Measurements from ENCODE around the gene KRT83. TPM values are rescaled to one million over a fixed set of nuclear protein-coding genes. Genes with fewer than 3 reads are reported as not detected.
"Not testable (repeated sequence)": the region's sequence is repeated elsewhere in the genome, so short reads cannot be mapped to it uniquely, and the experiment has no call there.

The KRT83 gene
- polyA plus RNA-seq, 1 donor: not detected

DNA sequence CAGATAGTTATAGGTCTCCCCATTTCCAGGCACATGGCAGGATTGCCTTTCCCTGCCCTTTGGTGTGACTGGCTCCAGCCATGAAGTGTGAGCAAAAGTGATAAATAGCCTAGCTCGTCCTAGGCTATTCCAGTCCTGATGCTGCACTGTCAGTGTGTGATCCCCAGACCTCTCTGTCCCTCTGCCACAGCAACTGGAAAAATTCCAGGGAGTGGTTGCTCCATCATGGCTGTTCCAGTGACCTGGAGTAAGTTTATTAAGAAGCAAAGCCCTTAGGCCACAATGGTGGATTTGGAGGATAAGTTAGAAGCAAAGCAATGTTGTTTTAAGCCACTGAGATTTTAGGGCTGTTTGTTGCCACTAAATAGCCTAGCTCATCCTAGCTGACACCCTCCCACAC is 9.8 kb upstream of the KRT83 start:
- no peak for DNase-seq

DNA sequence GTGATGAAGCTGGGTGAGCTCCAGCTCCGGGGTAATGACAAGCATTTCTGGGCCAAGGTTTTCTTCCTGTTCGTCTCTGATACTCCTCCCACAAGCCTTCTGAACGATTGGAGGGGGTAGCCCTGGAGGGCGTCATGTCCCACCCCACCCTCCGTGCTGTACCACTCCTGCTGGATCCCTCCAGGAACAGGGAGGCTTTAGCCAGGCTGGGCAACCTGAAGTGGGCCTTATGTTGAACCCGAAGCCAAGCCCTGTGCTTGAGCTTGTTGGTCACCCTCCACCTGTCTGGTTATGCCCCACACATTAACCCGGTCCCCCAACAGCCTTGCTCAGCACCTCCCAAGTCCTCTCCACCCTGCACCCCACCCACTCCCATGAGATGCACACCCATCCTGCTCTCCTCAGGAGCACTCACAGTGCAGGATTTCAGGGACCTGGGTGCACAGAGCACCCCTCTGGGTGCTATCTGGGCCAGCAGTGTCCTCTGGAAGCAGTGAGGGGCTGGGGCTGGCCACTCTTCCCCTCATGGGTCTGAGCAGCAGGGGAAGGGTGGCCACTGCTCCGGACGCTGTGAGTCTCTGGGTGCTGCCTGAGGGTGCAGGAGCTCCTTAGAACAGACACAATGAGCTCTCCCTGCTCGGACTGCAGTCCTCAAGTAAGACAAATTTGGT is 6.8 kb upstream of the KRT83 start:
- DNase-seq: no peak

DNA sequence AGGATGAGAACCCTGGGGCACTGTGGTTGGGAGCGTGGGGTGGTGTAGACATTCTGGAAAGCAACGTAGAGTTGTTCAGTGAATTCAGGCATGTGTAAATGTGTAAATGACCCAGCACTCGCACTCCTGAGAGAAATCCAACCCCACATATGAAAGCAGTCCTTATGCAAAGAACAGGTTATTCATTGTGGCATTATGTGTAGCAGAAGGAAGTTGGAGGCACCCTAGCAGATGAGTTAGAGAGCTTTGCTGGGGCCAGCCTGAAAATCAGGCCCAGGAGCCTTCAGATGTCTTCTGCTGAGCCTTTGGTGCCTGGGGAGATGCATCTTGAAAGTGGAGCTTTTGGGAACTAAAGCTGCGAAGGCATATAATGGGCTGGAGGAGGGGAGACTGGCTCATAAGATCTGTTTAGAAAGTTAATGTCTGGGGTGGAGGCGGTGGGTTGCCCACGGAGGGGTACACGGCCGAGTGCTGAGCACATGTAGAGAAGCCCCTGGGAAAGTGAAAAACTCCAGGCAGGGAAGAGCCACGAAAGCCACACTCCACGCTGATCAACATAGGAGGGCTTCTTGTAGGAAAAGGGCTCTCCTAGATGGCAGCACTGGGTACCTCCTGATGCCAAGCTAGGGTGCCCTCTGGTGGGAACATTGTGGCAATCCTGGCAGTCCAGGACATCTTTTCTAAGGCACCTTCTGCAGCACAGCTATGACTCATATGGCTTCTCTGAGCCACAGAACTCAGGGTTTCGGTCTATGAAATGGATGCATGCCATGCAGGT is 6.0 kb upstream of the KRT83 start:
- peak; percentile 30 for DNase-seq

DNA sequence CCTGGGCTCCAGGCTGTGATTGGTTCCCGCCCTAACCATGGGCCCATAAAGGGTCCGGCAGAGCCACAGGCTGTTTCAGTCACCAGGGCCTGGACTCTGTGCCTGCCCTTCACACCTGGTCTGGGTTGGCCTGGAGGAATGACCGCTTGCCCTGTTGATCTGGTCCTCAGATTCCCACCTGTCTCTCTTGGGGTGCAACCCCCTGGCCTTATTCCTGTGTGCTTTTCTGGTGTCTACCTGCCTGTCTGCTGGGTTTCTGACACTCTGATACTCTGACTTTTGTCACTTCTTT is 2.9 kb upstream of the KRT83 start:
- DNase-seq: no peak

DNA sequence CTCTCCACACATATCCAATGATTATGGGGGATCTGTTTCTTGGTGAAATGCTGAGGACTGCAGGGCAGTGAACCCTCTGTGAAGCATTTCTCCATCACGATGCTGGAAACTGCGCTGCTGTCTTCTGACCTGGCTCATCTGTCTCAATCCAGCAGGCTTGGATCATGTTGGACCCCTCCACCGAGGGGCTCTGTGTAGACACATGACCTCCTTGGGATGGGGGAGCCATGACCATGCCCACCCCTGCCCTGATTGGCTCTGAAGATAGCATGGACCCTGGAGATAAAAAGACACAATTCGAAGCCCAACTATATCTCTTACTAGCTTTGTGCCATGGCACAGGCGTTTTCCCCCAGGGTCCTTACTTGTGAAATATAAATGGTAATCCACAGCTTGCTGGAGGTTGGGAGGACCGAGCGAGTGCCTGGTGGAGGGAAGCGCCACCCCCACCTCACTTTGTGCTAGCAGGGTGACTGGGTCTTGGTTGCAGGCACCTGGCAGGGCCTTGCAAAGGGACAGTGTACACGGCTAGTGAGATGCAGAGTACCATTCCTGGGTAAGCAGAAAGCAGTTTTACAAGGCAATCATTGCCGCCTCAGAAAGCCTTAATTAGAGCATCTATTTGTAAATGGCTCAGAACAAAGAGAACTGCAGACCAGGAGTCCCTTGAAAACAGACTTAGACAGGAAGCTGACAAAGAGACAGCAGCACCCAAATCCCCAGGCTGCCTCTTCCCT is 2.4 kb upstream of the KRT83 start:
- DNase-seq: no peak

DNA sequence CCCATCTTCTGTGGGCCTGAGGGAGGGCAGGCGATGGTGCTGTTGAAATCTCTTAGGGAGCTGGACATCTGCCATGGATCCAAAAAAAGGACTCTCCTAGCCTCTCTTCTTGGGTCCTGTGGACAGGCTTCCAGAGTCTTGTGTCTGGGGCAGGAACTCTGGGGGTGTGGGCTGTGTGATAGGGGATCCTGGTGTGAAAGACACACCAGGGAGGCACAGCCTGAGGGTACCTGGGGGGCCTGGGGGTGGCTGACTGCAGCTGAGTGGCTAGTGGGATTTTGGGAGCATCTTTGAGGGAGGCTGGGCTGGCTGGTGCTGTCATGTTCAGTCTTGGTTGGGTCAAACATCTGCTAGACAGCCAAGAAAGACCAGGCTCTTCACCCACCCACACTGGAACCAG is 1.8 kb upstream of the KRT83 start:
- DNase-seq: no peak

DNA sequence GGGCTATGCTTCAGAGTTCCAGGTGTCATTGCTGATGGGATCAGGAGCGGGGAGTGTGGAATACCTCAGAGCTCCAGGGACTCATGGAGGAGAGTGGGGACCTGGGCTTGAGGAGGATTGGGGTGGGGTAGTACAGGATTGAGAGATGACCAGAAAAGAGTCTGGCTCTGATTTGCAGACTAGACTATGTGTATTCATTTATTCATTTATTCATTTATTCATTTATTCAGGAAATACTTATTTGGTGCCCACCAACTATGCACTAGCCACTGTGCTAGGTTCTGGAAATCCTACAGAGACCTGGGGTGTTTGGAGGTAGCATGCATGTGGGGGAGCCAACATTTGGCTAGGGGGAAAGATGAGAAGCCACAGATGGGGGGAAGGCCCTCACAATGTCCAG is 871 bp upstream of the KRT83 start:
- no peak for DNase-seq

DNA sequence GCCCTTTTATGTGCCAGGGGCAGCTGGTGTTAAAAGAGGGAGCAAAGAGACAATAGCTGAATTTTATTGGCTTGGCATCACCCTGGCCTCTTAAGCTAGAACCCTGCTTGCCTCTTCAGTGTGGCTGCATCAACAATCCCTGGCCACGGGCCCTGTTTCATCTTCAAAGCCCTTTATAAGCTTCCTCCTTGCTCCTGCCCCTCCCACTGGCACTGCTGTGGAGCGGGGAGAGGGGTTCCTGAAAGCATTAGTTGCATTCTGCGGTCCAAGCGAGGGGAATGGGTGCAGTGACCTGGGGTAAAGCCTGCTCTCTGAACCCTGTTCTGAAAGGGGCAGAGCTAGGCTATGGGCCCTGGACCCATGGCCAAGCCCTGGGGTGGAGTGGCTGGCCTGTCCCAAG is 220 bp upstream of the KRT83 start:
- no peak for DNase-seq

DNA sequence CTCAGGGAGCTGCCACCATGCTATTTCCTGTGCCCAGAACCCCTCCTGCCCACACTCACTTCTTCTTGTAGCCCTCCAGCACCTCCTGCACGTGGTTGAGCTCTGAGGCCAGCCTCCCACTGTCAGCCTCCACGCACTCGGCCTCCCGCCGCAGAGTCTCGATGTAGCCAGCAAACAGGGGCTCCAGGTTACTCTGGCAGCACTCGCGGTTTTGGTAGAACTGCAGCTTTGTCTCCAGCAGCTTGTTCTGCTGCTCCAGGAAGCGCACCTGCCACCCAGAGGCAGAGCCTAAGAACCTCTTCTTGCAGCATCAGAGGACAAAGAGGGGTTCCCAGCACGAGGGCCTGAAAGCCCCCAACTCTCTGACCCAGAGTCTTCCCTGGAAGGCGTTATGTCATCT is 2.1 kb downstream of the KRT83 start:
- no peak for DNase-seq

DNA sequence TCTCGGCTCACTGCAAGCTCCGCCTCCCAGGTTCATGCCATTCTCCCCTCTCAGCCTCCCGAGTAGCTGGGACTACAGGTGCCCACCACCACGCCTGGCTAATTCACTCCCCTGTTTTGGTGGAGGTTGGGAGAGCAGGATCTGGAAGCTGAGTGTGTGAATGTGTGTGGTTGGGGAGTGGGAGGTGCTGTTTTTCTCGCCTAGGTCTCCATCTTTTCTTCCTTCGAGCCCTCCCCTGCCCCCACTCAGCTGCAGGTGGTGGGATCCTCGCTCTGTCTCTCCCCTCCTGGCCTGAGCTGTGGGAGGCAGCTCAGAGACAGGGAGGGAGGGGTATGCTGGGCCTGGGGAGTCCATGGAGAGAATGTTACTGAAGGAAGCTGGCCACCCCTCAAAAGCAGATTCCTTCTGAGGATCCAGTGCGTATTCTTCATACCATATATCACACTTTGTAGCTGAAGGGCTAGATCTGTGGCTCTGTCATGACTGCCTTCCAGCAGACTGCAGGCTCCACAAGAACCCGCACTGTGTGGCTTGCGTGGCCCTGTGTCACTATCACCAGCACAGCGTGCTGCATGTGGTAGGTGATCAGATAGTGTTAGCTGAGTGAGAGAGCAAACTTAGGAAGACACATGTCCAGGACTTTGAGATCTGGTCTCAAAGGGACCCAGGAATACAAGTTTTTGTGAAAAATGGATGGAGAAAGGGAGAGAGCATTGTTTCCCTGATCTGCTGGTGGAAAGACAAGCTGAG is 2.8 kb downstream of the KRT83 start:
- no peak for DNase-seq

DNA sequence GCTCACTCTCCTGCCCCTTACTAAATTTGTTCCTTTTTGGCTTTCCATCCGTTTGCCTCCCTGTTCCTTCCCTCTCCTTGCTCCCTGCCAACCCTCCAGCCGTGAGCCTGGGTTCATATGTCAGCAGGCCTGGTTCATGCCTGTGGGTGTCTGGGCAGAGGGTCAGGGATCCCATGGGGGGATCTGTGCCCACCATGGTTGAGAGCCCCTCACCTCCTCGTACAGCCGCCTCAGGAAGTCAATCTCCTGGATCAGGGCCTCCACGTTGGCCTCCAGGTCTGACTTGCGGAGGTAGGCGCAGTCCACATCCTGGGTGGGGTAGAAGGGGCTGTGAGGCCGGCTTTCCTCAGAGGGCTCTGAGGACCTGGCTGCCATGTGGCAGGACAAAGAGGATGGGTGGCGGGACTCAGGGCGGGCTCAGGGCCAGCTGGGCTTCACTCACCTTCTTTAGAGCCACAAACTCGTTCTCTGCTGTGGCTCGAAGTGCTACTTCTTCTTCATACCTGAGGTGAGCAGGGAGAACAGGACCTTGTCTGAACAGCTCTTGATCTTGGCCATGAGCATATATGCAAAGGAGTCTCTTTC is 3.6 kb downstream of the KRT83 start:
- DNase-seq: no peak

DNA sequence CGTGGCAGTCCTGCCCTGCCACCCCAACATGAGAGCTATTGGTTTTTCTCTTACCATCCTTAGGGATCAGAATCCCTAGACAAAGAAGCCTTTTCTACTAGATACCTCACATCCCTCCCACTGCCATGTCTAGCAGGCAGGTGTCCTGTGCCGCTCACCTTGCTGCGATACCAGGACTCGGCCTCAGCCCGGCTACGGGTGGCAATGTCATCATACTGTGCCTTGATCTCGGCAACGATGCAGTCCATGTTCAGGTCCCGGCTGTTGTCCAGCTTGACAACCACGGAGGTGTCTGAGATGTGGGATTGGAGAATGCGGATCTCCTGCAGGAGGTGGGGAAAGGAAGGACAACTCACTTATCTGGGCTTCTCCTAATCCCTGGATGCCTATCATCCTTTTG is 4.5 kb downstream of the KRT83 start:
- DNase-seq: no peak

DNA sequence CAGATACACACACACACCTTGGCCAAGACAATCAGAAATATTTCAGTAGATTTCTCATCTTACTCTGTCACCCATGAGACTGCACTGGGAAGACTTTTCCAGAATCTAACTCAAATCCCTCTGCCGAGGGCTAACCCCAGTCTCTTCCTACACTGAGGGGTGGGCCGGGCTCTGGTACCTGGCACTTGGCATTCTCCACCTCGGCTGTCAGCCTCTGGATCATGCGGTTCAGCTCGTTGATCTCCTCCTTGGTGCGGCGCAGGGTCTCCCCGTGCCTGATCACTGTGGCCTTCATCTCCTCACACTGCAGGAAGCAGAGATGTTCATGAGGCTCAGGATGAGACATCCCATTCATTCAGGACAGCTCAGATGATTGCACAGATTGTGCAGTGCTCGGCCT is 4.9 kb downstream of the KRT83 start:
- no peak for DNase-seq

DNA sequence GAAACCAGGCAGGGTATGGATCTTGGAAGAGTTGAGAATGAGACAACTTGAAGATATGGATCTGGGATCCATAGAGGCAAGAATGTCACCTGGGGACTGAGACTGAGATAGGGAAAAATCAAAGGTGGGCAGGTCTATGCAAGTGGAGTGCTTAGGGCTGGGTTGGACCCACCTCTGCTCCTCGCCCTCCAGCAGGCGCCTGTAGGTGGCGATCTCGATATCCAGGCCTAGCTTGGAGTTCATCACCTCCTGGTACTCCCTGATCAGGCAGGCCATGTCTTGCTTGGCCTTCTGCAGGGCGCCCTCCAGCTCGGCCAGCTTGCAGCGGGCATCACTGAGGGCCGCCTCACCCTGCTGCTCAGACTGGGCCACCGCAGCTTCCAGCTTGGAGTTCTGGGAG is 5.5 kb downstream of the KRT83 start:
- DNase-seq: not testable (repeated sequence)

DNA sequence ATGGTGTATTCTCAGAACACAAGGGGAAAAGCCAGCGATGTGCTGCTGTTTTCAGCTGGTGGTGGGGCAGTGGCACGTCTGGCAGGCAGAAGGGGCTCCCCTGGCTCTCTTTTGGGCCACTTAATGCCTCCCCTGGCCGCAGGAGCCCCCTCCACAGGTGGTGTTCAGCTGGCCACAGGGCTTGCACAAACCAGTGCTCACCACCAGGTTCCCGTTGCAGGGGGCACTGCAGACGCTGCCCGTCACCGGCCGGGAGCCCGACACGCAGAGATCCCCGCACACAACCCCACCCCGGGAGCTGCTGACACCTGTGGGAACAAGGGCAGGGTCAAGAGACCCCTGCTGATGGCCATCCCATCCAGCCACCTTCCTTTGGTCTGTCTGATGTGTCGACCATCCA is 6.7 kb downstream of the KRT83 start:
- DNase-seq: no peak

DNA sequence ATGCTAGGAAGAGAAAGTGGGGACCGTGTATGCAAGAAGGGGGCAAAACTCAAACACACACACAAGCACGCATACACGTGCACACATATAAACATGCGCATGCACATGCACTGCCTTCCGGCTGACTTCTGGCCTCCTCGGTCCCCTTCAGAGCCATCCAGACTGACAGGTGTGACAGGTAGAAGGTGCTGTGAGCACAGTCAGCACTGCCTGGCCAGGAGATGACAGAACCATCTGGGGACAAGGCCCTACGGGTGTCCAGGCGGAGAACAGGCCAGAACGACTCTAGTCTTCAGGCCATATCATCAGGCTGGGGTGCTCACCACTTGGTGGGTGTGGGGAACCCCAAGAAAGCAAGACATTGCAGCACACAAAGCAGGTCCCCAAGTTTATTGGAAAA is 7.3 kb downstream of the KRT83 start:
- DNase-seq: no peak

DNA sequence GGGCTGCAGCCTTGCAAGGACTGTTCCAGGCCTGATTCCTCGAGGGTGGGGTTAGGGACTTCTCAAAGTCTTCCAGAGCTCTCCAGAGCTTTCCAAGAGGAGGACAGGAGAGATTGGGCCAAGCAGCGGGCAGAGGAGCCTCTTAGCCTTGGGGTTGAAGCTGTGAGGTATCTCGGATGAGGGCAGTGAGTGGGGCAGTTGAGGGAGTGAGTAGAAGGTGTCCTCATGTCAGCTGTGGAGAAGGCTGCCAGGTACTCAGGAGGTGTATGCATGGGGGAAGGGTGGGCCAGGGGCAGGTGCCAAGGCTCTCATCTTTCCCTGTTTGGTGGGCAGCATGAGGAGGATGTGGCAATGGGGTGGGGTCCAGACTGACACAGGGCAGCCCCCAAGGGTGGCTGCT is 7.7 kb downstream of the KRT83 start:
- no peak for DNase-seq

DNA sequence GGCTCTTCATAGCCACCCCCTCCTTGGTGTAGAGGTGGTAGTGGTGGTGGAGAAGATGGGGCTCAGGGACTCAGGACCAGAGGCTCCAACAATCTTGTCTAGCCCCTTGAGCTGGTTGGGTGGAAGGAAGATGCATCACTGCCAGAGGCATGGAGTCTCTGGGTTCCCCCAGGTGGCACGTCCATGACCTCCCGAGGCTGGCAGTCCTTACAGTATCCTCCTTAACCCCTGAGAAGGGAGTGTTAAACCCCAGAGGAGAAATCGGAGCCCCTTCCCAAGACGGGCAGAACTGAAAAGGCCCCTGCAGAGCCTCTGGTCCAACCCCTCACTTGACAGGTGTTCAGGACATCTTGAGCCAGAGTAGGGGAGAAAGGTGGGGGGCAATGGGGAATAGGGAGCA is 9.1 kb downstream of the KRT83 start:
- DNase-seq: no peak

DNA sequence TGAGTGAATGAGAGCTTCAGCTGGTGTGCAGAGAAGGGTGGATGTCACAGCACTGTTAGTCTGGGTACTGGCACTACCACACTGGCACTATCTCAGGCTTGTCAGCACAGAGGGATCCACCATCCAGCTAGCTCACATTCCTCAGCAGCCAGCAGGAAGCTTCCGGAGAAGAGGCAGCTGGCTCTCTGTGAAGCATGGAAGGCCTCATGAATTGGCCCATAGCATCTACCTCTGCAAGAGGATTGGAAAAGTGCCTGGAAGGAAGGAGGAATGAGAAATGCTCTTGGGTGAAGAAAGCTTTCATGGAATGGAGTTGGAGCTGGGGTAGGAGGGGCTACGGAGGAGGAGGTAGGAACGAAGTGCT is 9.9 kb downstream of the KRT83 start:
- no peak for DNase-seq

DNA sequence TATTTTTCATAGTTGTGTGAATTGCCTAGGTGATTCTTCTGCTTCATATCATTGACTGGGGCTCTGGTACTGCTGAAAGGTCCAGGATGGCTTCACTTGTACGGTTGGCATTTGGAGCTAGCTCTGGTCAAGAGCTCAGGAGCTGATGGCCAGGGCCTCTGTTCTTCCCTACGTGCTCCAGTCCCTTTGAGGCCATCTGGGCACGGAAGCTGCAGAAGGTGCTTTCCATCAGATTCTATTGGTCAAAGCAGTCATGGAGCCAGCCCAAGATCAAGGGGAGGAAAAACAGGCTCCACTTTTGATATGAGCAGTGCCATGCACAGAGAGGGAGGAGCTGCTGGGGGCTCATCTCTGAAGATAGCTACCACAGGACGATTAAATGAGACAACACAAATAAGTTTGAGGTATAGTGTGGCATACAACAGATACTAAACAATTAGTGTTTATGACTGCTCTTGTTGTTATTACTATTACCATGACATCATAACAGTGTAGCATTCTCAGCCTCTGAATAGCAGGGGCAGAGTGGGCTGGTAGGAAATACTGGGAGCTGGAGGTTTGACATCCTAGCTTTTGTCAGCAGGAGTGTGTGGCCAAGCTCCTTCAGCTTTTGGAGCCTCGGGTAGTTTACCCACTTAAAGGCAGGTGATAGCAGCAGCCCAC is 10.4 kb downstream of the KRT83 start:
- DNase-seq: no peak

DNA sequence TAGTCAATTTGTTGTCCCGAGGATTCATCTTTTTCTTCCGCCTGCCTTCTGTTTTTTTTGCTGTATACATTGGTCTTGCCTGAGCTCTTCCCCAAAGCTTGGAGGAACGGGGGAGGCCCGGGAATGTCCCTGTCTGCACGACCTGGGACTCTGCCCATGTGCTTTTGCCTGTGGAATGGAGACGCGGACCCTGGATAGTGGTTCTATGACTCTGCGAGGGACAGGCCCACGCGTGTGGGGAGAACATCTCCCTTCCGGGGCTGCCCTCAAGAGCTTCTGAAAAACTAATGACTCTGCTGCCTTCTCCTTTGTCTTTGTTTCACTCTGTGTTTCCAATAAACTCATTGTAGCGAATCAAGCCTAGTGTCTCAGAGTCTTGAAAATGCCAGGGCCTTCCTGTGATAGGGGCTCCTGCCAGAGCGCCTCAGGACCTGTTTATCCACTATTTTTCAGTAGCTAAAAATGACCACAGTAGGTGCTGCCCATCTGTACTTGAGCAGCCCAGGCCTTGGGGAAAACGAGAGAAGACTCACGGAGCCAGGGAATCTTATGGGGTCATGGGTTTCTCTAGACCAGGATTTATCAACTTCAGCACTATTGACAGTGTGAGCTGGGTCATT is 12.3 kb downstream of the KRT83 start:
- DNase-seq: no peak
